HG03064 (cell line): Measurements from ENCODE around the gene TSPAN9.

Source experiments
- ATAC-seq: cut with Tn5 transposase; IDR thresholded peaks from one replicate; pipeline ENCODE4 v1.9.1; 2021; ENCODE audit warnings: low read depth; ENCODE audit not compliant: unreplicated experiment

TSPAN9 gene

GRCh38 chr12:3136641-3137267, 59.6 kb downstream of the TSPAN9 start:
- no peak for ATAC-seq

- ATAC-seq, result no peak
These were observed 60.1 kb downstream of the TSPAN9 start for GRCh38 chr12:3137268-3137781.

DNA sequence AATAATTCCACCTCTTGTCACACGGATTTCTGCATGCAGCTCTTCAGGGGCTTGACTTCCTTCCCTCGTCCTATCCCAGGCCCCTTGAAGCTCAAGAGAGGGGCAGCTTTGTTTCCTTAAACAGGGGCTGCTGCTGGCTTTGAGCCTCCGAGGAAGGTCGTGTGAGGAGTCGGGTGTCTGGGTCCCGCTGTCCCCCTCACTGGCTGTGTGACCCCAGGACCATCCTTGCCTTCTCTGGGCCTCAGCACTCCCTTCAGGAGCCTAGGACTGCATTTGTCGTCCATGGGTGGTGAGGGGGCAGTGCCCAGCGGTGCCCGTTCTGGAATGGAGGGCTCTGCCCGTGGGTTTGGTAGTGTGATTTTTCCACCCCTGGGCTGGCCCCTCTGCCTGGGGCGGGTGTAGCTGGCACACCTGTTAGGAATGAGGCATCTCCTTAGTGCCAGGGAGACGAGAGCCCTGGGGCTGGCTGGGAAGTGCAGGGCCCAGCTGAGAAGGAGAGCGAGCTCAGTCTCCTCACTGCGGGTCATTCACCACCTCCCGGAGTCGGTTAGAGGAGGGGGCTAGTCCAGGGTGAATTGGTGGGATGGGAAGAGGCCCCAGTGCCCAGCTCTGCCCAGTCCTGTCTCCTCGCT, 60.8 kb downstream of the TSPAN9 start:
- no peak for ATAC-seq

- ATAC-seq, result no peak
These were observed 61.8 kb downstream of the TSPAN9 start for GRCh38 chr12:3138941-3139511.

DNA sequence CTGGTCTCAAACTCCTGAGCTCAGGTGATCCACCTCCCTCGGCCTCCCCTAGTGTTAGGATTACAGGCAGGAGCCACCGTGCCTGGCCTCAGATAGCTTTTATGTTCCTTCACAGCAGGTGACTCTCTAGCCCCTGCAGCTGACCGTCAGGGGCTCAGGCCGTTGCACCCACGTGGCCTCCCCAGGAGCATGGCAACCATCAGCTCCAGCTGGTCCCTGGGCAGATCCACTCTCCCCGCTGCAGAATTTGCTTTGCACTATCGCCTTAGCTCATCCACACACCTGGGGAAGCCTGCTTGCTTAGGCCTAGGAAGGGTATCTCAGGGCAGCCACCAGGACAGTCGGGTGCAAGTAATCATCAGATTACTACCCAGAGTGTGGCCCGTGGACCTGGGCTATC, 62.6 kb downstream of the TSPAN9 start:
- ATAC-seq, result no peak

DNA sequence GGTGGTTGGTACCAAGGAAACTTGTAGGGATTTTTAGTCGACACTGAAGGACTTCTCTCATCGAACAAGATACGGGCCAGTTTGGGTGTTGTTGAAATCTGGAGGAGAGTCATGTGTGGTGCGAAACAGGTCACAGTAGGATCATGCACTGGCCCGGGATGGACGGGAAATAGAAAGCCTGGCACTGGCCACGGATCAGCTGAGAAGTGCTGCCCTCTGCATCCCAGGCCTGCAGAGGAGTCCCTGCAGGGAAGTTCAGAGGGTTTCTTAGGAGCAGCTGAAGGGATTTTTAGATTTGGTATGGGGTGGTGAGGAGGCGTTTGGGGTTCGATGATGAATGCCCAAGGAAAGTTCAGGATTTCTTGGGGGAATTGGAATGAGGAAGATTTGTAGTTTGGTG, 63.1 kb downstream of the TSPAN9 start:
- no peak for ATAC-seq

- no peak for ATAC-seq
These were observed 64.5 kb downstream of the TSPAN9 start for GRCh38 chr12:3141339-3142321.

DNA sequence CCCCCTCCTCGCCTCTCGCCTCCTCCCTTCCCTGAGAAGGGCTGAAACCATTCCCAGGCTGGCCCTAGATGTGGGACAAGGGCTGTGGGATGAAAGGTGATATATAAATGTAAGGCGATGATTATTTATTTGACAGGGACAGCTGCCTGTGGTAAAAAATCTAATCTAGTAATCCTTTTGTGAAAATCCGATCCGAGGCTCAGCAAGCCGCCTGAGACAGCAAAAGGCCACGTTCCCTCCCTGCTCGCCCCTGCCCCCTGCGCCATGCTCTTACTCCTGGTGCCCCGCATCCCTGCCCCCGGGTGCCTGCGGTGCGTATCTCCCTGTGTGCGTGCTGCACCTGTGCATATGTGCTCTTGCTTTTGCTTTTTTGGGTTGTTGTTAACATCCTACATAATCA, 65.2 kb downstream of the TSPAN9 start:
- no peak for ATAC-seq

DNA sequence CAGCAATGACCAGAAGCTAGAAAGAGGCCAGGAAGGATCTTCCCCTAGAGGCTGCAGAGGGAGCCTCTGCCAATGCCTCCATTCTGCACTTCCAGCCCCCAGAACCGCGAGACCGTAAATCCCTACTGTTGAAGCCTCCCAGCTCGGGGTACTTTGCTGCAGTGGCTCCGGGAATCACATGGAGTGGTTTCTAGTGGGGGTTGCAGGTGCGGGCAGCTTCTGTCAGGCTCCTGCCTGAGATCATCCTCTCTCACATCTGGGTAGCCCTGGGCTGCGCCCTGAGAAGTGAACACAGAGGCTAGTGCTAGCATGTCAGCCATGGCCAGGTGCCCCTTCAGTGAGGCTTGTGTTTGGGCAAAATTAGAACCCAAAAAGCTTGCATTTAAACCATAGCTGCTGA, 67.3 kb downstream of the TSPAN9 start:
- ATAC-seq, result no peak

DNA sequence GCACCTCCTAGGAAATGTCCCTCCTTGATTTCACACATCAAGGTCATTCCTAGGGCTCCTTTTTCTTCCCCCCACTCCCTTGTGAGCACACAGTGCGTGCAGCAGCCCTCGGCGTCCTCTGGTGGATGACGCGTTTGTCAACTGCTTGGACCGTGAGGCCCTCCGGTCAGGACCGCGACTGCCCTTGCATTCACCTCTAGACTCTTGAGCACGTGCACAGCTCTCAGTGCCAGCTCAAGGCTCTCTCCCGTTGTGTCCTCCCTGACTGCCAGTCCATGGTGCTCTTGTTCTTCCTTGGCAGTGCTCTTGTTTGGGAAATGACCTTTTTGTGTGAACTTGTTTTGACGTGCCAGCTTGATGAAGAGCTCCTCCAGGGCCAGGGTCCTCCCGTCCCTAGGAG, 67.9 kb downstream of the TSPAN9 start:
- ATAC-seq, result no peak

GRCh38 chr12:3145546-3146310, 68.5 kb downstream of the TSPAN9 start:
- no peak for ATAC-seq

GRCh38 chr12:3147260-3147659, 70.1 kb downstream of the TSPAN9 start:
- ATAC-seq, result no peak

DNA sequence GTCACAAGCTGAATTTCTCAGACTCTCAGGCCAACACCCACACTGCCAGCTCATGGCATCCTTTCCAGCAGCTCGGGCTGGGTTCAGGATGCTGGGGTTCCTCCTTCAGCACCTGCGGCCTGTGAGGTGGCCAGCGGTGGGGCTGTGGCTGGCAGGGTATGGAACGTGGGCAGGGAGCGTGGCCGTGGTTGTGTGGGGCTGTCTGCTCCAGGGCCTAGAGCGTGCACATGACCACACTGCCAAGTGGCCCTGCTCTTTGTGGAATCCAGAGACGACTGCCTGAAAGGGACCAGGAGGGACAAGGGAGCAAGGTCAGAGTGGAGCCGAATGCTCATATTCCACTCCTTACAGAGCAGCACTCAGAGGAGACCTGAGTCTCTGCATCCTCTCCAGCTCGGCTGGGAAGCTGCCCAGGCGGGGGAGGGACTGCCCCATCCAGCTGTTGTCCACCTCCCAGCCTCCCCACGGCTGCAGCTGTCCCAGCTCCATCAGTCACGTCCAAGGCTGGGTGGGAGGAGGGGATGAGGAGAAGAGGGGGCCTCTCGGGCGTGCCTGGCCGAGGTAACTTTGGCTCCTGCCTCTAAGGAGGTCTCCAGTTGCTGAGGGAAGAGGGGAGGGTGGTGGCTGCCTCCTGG, 71.3 kb downstream of the TSPAN9 start:
- no peak for ATAC-seq

DNA sequence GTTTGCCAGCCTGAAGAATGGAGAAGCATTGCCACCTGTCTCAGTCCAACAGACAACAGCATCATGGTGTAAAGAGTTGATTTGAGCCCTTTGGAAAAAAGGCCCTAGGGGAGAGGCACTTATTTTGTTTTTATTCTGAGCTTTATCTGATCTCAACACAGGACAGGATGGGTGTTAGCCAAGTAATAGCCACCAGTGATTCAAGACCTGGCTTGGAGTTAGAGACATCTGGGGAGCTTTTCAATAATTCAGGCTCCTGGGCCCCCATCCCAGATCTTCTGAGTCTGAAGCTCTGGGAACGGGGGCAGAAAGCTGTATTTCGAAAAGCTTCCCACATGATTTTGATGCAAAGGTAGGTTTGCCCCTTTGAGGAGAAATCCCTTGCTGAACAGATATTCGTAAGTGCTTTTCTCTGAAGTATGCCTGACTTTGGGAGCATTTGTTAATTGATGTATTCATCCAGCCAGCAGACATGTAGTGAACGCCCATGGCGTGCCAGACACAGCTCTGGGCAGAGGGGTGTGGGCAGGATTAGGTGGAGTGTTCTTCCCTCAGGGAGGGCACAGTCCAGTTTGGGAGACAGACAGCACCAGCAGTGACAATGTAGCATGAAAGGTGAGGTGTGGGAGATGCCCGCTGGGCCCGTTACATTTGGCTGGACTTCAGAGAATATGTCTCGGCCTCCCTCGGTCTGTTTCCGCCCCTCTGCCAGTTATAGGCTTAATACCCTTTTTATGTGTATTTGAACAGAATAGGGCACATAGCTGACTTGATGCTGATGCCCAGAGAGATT, 72.5 kb downstream of the TSPAN9 start:
- ATAC-seq, result no peak

DNA sequence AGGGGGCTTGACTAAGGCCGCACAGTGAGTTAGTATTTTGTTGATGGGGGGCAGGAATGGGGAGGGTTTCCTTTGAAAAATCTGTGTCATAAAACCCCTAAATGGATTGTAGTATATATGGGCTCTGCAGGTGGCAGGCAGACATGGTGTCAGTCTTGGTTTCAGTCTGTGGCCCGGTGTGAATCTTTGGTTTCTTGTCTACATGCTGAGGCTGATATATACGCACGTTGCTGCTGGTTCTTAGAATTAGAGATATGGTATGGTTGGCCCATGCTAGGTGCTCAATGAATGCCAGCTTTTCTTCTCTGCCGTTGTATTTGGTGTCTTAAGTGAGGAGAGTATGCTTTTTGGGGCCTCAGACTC, 73.1 kb downstream of the TSPAN9 start:
- no peak for ATAC-seq

GRCh38 chr12:3150931-3151835, 74.0 kb downstream of the TSPAN9 start:
- no peak for ATAC-seq

DNA sequence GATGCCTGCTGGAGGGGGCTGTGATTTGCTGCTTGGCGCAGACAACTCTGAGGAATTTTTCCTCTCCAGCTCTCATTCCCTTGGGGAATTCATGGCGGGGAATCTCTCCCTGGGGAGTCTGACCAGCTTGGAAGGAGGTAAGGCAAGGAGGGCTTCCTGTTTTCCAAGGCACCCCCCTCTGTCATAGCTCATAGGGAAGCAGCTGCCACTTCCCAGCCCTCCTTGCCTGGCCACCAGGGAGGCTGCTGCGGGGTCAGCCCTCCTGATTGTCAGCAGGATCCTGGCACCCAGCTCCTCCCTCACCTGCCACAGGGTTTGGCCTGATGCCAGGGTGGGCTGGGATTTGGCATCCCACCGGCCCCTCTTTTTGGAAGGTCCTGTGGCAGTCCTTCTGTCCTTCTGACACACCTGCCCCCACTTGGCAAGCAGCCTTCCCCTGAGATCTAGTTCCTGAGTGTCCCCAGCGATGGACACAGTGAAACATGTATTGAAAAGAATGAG, 74.9 kb downstream of the TSPAN9 start:
- no peak for ATAC-seq

GRCh38 chr12:3152892-3153291, 75.7 kb downstream of the TSPAN9 start:
- ATAC-seq, result no peak
